HT-29 (cell line): ENCODE data around the gene TAS2R8. TPM values are rescaled to one million over a fixed set of nuclear protein-coding genes. Genes with fewer than 3 reads are reported as not detected.

Experiments
- small RNA-seq: library from RNA; depleted of rRNA; stranded (forward); fragments of <200 nt; gene quantifications from one replicate; pipeline ENCODE3, GENCODE V24; 2014
- total RNA-seq: library from RNA; depleted of rRNA; stranded (reverse); fragments of >200 nt; shearing (Covaris generic); gene quantifications from 2 replicates; pipeline ENCODE4 v1.2.3, GENCODE V29; 2014; rRNA removed

The TAS2R8 gene
- total RNA-seq, 1 experiment from 2014 or later = not detected

Small RNAs within 50 kb of the gene (small RNA-seq; reads per million reads assigned to genes)
- not detected for gene PRR4

Other genes with a start within 250 kb of the TAS2R8 start
- 34.0 and 41.7 TPM in 2 replicates for gene MAGOHB, start 193.7 kb downstream of the TAS2R8 start, total RNA-seq
- gene STYK1, start 133.2 kb downstream of the TAS2R8 start, total RNA-seq = 7.4 and 12.8 TPM in 2 replicates
- 195 and 214 TPM in 2 replicates for gene YBX3, start 84.0 kb downstream of the TAS2R8 start, total RNA-seq
- not detected in 2 replicates for gene TAS2R7, start 4.7 kb downstream of the TAS2R8 start, total RNA-seq
- gene TAS2R9, start 2.9 kb upstream of the TAS2R8 start, total RNA-seq = 0.56 TPM in 1 of 2 replicates, not detected in the other
- 0.21 and 0.36 TPM in 2 replicates for gene TAS2R10, start 19.1 kb upstream of the TAS2R8 start, total RNA-seq
- 0.13 and 0.28 TPM in 2 replicates for gene PRR4, start 42.2 kb upstream of the TAS2R8 start, total RNA-seq
- gene PRH1, start 77.0 kb upstream of the TAS2R8 start, total RNA-seq = 13.8 and 17.4 TPM in 2 replicates
- 0.16 and 0.46 TPM in 2 replicates for gene TAS2R13, start 102.3 kb upstream of the TAS2R8 start, total RNA-seq
- not detected in 2 replicates for gene PRH2, start 122.0 kb upstream of the TAS2R8 start, total RNA-seq
- gene TAS2R14, start 132.0 kb upstream of the TAS2R8 start, total RNA-seq = 1.4 and 1.8 TPM in 2 replicates
- 0.26 and 0.99 TPM in 2 replicates for gene TAS2R50, start 179.6 kb upstream of the TAS2R8 start, total RNA-seq
- gene TAS2R20, start 191.0 kb upstream of the TAS2R8 start, total RNA-seq = 0.79 and 0.86 TPM in 2 replicates
- 1.6 and 3.3 TPM in 2 replicates for gene TAS2R19, start 215.3 kb upstream of the TAS2R8 start, total RNA-seq
- gene TAS2R31, start 224.1 kb upstream of the TAS2R8 start, total RNA-seq = 1.3 and 2.3 TPM in 2 replicates